ENCODE results near the gene OR5M8.

Gene OR5M8

DNA sequence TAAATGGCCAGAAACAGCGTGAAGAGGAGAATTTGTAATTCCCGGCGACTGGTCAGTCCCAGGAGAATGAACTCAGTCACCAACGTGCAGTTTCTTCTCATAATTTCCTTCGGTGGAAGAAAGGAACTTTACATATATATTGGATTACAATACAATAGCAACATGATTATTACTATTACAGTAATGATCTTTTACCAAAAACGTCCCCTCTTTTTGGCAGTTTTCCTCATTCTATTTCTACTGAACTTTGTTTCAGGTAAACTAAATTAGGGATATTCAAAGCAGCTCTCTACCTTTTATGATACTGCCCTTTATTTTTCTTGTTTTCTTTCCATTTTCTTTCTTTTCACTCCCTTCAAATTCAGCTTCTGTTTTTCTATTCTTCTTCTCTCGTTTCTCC, at the start of gene OR5M8:
OR5M8 (minus strand) TSS at position 101 of the 400 bp plus-strand sequence; CDS start at position 101, 0 bp downstream.
- no peak for DNase-seq

DNA sequence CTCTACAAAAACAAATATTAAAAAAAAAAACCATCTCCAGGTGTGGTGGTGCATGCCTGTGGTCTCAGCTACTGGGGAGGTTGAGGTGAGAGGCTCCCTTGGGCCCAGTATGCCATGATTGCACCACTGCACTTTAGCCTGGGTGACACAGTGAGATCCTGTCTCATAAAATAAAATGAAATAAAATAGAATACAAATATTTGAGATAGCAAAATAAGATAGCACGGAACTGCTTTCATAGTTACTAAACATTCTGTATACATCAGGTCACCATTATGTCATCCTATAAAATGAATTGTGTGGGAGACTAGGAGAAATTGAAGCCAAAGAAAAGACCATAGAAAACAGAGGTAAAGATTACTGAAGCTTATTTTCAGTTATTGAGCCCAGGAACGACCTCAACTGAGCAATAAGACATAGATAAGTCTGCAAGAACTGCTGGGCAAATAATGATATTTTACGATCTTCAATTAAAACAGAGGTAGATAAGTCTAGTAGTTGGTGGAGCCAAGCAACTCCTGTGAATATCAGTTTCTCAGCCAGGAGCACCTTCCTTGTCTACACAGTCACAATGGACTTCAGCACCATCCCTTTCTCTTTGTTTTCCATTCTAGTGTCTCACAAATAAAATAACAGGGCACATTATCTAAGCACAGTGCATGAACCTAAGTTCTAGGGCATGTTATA, 42.0 kb upstream of the OR5M8 start:
- DNase-seq = no peak

DNA sequence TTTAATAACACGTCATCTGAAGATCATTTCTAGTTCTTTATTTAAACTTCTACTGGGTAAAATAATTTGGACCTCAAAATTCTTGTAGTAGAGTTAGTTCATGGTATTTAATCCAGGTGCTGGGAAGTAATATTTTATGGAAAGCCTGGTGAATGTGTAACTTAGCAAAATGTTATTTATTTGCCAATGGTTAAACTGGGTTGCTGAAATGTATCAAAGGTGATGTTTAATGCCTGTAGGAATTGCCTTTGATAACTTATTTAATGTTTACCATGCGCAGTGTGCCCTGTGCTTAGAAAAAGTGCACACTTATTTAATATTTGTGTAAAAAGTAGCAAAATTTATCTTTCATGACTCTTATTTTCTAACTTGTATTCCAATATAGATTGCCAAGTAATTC, 40.7 kb upstream of the OR5M8 start:
- DNase-seq = no peak

DNA sequence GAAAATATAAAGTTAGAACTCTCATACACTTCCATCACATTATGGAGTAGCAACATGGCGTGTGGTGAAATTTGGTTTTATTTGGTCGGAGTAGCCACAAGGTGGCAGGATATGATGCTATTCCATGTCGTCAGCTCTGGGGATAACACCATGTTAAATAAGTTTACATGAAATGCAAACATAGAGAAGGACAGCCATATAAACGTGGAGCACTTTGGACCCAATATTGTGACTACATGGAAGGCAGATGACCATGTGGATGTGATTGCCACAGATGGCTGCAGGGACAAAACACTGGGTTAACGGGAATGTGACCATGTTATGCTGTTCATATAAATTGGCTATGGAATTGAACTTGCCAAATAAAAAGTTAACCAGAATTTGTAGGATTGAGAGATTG, 30.8 kb upstream of the OR5M8 start:
- DNase-seq = no peak

DNA sequence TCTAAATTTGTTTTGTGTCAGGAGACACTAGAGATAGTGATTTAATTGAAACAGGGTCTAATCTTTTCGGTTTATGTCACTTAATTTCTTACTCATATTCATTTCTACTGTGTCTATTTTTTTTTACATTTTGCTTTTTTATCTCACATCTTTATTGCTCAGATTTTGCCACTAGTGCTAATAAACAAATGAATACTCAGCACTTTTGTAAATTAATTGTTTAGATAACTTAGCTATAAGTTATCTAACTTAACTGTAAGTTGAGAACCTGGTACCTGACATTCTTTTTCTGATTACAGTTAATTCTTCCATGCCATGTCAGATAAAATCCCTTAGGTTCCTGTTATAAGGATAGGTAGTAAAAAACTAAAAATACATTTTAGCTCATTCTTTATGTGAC, 22.1 kb upstream of the OR5M8 start:
- no peak for DNase-seq

DNA sequence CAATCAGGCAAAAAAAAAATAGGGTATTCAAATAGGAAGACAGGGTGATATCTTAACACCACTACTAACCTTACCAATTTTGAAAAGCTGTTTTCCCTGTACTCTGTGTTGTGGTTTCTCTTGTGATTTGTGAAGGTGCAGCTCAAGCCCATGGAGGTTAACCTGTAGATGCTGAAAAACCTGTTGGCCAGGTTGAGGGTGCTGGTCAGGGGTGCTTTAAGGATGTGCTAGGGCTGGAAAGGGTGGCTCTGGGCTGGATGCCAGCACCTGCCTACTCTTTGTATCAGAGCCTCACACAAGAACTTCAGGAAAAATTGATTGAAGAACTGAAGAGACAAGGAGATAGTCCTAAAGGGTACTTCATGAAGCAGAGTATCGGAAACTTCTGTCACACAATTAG, 18.3 kb upstream of the OR5M8 start:
- no peak for DNase-seq

DNA sequence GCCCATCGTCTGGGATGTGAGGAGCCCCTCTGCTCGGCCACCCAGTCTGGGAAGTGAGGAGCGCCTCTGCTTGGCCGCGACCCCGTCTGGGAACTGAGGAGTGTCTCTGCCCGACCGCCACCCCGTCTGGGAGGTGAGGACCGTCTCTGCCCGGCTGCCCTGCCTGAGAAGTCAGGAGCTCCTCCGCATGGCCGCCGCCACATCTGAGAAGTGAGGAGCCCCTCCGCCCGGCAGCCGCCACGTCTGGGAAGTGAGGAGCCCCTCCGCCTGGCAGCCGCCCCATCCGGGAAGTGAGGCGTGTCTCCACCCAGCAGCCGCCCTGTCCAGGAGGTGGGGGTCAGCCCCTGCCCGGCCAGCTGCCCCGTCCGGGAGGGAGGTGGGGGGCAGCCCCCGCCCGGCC, 5.8 kb upstream of the OR5M8 start:
- DNase-seq = no peak

DNA sequence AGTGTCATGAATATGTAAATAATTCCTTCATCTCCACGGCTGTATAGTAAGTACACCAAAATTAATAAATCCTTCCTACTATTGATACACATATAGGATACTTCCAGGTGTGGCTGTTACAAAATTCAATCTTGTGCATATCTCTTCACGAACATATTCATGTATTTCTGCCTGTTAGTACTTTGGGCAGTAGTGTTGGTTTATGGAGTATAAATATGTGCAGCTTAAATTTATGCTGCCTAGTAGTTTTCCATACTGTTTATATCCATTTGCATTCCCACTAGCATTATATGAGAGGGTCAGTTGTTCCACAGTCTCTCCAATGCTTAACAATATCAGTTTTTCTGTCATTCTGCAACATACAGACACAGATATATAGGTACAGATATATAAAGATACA, 3.9 kb upstream of the OR5M8 start:
- no peak for DNase-seq

DNA sequence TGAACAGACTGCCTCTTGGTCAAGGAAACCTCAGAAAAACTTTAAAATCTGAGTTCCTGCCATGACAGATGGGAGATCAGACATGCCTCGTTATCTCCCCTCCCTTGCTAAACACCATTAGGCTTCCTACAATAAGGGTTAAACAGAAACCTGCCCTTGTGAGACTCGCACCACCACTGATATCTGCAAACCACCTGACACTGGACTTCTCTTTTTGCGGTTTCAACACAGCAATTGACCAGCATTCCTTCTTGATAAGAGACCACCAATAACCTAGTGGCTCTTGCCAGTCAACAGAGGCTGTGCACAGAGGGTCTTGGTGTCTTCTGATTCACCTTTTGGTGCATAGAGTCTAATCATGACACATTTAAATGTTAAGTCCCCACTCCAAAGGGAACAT, 4.4 kb downstream of the OR5M8 start:
- DNase-seq = no peak

DNA sequence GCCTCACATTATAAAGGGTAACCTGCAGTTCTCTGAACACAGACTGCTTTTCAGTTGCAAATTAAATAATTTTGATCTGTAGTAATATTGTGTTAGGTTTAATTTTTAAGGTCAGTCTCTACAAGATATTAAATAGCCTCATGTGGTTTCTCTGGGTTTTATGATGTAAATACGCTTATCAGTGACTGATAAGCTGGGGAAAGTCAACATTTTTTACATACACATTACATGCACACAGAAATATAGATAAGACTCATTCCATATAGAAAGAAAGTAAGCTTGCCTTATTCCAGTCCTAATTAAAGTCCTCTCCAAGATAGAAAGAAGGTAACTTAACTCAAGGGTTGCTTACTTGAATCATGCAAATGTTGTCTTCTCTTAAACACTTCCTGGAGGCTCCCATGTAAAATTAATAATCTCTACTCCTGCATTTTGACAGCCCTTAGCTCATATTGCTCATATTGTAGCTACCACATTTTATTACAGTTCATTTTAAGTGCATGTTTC, 16.4 kb downstream of the OR5M8 start:
- DNase-seq = no peak

DNA sequence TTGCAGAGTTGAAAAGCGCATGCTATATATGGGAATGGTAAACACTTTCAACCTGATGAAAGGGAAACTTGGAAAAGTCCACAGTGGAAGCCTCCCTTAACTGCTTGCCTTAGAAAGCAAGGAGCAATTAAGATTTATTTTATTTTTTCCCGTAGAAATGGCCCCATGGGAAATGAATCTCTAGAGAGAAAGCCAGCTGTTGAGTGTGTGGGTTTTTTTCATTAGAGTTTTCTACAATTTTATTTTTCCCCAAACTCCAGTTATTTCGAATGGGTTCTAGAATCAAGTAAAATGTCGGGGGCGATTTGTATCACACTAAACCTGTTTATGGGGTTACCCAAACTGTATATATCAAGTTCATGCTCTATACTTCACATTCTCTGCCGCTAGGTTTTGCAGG, 17.9 kb downstream of the OR5M8 start, which contains the start of gene OR5M3:
OR5M3 (minus strand) TSS at position 101 of the 400 bp plus-strand sequence. CDS start 2,855 bp downstream, outside the sequence.
- no peak for DNase-seq

DNA sequence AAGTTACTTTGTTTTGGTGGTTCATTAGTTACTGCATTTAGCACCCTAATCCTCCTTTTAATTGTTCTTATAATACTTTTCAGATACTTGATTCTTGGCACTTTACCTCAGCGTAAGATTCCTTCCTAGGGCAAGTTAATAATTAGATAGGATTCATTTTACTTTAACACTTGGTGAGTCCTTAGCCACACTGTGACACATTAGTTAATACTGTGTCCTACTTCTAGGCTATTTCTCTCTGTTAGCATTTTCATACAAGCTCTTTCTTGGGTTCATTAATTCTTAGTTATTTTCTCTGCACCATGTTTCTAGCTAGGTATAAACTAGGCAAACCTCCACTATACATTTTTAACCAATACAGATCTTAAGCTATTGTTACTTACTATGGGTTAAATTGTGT, 34.1 kb downstream of the OR5M8 start:
- DNase-seq = no peak

DNA sequence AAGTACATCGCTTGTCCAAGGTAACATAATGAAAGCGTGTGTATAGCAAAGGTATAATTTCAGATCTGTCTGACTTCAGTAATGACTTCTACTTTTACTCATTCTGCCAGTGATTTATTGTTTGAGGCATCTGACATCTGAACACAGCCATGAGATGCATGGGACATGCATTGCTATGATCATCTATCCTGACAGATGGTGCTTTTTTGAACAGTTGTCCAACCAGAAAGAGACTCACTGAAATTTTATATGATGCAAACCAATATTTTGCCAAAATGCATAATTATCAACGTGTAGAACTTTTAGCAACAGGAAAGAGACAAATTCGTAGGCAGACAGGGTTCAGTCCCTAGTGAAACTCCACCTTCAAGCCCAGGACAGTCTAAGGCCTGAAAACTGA, 37.6 kb downstream of the OR5M8 start:
- no peak for DNase-seq

All from CD4-positive, alpha-beta T cell treated with Interleukin-4 for 4 hours (primary cell).